HG02938 (cell line): Measurements from ENCODE around the gene ZNF438.

ENCODE experiments used
- ATAC-seq: cut with Tn5 transposase; IDR thresholded peaks from one replicate; pipeline ENCODE4 v1.9.1; 2021; ENCODE audit warnings: mild to moderate bottlenecking, moderate library complexity; ENCODE audit not compliant: unreplicated experiment

ZNF438 gene

DNA sequence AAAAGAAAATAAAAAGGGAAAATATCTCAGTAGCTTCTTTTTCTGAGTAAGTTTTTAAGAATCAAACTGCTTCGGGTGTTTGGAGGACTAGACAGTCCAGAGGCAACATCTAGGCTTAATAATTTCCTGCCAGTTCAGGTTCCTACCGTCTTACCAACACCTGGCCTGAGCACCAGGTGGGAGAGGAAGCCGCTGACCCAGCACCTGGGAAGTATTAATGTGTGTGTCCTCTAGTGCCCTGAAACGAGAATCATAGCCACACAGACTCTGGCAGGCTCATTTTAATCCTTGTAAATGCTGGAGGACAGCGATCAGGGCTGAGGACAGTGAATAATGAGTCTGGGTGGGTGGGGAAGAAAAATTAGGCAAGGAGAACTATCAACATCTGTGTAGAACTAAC is 137.4 kb downstream of the ZNF438 start:
- ATAC-seq: no peak

DNA sequence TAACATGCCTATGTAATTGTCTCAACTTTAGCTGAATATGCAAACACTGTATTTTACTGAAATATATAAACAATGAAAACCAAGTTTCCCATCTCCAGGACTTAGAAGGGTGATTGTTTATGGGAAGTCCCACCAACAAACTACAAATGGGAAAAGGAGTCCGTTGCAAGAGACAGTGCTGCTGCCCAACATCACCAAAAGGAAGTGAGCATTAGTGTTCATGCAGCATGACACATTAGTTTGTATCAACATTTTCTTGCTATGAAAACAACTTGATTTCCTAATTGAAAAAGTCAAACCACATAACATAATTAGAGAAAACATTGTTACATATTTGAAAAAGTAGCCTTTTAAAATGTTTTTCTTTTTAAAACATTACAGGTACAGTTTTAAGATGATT is 138.5 kb downstream of the ZNF438 start:
- no peak for ATAC-seq

DNA sequence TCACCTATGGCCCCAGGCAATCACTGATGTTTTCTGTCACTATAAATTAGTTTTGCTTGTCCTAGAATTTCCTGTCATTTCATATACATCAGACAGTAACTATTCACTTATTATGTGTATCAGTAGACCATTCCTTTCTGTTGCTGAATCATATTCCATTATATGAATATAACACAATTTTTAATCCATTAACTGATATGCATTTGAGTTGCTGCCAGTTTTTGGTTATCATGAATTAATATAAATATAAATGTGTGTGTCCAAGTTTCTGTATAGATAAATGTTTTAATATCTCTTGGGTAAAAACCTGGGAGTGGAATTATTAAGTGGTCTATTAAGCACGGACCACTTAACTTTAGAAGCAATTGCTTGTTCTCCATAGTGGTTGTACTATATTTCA is 143.8 kb downstream of the ZNF438 start:
- ATAC-seq: no peak

DNA sequence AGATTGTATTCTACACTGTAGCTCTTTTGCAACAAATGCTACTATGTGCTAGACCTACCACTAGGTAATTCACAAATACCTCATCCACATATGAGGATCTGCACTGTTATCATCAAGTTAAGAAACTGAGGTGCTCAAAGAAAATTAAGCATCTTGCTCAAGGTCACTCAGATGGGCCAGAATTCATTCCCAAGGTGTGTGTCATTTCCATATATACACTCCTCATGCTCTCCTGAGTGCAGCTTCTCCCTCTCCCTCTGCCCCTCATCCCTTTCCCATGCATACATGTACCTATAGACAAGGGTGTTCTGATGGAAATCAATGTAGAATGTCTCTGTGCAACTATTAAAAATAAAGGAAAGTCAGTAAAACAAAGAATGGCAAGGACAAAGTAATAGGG is 146.2 kb downstream of the ZNF438 start:
- no peak for ATAC-seq

DNA sequence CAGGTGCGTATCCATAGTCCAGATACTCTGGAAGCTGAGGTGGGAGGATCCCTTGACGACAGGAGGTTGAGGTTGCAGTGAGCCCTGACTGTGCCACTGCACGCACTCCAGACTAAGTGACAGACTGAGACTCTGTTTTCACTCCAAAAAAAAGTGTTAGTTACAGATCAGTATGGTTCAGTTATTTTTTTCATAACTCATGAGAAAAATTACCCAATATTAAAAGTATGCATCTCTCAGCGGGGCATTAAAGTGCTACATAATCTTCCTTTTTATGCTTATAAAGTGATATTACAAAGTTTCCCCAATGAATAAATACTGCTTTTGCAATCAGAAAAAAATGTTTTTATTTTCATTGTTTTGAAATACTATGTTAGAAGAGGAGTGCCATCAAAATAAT is 147.9 kb downstream of the ZNF438 start:
- no peak for ATAC-seq

DNA sequence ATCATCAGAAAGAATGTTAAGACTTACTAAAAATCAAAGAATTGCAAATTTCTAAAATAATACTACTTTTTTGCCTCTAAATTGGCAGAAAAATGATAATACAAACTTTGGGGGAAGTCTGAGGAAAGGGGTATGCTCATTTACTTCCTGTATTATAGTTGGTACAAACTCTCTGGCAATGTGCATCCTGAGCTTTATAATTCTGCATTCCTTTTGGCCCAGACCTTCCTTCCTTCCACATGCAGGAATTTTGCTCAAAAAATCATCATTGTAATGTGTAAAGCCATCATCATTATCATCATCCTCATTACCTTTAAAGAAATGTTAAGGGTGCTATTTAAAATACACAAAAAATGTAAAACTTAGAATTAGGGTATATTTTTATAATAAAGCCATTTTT is 148.5 kb downstream of the ZNF438 start:
- no peak for ATAC-seq

DNA sequence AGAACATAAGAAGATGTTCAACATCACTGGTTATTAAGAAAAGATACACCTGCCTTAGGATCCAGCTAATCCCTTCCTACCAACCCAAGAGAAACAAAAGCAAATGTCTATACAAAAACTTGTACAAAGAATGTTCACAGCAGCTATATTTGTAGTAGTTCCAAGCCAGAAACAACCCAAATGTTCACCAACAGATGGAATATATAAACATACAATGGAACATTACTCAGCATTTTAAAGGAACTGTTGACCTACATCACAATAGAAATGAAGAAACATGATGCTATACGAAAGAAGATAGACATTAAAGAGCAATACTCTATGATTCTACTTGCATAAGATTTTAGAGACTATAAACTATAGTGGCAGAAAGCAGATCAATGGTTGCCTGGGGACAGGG is 149.4 kb downstream of the ZNF438 start:
- ATAC-seq: no peak

DNA sequence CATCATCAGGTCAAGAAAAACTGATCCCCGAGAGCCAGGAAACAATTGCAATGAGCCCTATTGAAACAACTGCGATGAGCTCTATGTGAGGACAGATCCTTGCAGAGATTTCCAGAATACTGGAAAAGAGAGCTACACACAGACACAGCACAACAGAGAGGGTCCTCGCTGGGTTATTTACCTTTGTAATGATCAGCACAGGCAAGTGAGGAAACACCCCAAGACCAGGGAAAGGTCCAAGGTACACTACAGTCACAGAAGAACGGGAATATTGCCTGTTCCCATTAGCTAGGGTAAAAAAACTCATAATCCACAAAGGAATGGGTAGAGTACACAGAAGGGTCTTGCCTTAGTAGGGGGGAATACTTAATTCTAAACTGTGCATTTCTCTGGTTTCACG is 152.7 kb downstream of the ZNF438 start:
- no peak for ATAC-seq

DNA sequence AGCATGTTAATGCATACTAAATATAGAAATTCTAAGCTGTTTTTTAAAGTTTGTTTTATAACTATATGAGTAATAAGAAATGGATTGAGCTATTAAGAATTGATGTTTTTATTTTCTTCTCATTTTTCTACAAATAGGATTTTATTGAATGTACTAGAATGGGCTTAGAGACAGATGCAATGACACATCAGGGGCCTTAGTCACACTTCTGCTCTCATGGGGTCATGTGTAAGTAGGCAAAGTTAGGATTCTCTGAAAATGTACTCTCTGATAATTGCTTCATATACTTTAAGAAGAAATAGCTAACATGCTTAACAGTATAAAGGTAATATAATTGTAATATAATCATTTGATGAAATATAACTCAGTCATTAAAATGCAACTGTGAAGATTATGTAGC is 154.6 kb downstream of the ZNF438 start:
- ATAC-seq: no peak

DNA sequence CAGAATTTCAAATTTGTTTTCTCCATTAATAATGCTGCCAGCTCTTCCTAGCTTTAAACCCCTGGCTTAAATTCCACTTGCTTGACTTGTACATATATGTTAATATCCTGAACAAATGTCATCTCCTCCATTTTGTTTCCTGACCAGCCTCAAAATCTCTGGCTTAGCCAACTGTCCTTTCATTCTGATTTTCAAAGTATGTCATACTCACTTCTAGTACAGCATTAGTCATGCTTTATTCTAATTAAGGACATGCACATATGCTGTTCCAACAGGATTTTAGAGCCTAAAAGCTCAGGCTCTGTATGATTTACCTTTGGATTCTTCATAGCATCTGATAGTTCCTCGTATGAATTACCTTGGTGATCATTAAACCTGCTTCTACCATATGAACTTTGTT is 158.3 kb downstream of the ZNF438 start:
- no peak for ATAC-seq

DNA sequence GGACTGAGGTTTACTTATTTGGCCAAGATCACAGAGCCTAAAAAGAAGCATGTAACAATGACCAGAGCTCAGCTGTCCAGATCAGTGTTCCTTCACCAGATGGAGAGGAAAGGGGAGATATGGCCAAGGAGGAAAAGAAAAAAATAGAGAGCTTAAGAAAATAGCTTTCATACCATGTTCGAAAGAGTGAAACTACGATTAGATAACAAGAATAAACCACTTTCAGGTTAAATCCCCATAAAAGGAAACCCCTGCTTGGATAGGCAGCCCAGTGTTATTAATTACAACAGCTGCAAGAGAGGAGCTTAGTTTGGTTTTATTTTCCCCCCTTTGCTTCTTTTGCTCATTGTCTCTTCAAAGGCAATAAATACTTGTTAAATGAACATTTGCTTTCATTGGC is 160.8 kb downstream of the ZNF438 start:
- no peak for ATAC-seq

DNA sequence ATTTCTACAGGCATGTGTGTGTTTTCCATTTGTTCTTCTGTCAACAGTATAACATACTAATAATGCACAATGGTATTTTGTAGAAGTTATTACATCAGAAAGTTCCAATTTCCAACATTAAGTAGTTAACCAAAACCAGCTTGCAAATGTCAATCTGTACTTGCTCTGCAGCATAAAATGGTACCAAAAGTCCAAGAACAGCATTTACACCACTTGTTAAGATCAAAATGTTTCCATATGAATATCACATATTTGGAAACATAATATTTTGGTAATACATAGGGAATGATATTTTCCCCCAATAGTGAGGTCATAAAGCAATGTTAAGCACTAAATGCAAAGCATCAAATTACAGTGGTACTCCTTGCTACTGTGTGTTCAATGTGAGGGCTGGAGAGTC is 162.1 kb downstream of the ZNF438 start:
- no peak for ATAC-seq

DNA sequence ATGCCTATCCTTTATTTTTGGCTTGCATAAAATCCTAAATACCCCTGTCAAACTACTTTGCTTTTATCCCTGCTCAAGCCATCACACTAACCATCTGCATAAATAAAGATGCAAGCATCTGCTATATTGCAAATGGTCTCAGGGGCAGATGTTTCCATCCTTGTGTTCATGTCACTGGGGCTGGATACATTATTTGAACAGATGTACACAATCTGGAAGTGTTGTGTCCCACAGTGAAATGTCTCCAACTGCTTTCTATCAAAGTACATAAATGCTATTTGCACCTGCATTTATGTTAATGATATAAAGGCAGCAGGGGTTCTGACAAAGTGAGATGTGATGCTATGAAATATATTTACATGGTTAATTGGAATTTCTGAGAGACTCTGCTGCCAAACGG is 163.1 kb downstream of the ZNF438 start:
- ATAC-seq: no peak

DNA sequence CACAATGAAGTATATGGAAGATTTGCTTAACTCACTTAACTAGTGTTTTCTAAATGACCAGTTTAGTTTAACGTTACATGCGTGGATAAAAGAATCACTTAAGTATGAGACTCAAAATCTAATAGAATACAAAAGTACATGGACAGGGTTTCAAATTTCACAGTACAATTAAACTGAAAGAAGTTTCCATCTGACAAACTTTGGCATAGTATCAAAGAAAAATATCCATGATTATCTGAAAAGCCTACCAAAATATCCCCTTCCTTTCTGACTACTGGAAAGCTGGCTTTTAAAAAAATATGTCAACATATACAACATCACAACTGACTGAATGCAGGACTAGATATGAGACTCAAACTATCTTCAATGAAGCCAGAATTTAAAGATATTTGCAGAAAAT is 164.8 kb downstream of the ZNF438 start:
- no peak for ATAC-seq

DNA sequence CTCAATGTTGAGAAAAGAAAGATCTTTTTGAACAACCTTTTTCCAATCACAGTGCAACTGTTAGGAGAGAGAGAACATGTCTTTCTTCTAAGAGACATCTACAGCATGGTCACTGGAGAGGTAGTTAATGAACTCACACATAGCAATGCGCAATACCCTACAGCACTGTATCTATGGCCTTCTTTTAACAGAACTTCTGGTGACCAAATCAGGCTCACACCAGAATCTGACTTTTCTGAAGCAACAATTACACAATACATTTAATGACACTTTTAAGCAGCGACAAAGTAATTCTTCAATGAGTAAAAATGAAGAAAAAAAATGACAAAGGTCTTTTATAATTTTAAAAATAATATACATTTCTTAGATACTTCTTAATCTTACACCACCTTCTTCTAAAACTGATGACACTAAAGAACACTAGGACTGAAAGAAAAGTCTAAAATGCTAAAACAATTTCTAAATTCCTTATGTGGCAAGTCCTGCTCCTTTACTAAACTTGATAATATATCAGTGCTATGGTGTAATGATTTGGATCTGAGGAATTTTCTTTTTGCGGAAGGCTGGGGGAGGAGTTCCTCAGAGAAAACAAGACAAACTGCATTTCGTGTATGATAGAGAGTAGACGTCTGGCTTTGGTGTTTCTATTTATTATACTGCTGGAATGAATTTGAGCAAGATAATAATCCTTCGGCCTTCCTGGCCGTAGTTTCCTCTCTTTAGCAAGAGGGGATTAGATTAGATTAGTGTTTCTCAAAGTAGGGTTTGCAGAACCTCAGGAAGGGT is 166.3 kb downstream of the ZNF438 start:
- no peak for ATAC-seq

DNA sequence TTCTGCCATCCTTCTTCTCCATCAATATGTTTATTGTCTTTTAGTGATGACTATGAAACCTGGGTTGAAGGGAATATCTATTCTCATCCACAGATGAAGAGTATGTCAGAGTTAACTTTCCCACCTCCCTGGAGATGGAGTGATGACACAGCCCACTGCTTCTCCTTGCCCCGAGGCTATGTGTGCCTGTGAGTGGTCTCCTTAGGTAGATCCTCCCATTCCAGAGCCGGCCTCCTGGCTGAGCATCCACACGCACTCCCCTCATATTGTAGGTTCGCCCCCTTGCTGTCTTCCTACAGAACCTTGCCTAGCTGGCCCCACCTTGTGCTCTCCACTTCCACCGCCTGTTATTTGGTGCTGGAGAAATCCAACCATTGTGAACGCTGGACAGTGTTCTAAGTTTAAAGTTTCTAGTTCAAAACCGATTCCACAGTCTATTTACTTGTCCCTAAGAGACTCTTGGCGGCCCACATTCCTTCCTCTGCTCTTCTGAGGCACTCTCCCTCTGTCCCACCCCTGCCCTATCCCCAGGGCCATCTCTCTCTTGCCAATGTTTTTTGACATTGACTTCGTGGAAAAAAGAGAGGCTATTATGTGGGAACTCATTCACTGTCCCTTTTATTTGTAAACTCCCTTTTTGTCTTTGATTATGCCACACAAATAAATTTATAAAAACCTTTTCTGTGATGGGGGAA is 168.0 kb downstream of the ZNF438 start:
- no peak for ATAC-seq

DNA sequence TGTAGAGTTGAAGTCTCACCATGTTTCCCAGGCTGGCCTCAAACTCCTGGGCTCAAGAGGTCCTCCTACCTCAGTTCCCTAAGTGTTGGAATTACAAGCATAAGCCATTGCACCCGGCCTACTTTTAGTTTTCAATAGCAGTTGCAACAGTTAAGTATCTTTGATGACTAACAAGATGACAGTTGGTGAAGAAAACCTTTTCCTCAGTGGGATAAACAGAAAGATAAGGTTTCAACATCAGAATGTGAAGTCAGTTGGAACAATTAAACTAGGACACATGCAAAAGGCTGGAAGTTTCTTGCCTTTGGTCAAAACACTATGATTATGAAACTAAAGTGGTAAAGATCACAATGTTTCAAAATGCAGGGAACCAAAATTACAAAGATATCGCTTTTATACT is 169.2 kb downstream of the ZNF438 start:
- no peak for ATAC-seq

DNA sequence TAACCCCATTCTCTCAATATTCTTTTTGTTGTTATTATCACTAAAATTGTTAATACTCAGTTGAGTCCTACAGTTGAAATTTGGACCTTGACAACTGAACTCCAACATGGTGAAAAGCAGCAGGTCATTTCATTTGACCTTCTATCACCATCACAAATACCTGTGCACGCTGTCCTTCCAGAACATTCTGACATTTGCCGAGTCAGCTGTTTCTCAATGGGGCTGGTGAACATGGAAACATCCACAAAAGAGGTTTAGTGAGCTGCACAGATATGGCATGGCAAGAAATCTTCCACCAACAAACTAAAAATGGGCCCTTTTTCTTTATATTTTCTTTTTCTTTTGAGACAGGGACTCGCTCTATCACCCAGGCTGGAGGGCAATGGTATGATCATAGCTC is 169.7 kb downstream of the ZNF438 start:
- no peak for ATAC-seq

DNA sequence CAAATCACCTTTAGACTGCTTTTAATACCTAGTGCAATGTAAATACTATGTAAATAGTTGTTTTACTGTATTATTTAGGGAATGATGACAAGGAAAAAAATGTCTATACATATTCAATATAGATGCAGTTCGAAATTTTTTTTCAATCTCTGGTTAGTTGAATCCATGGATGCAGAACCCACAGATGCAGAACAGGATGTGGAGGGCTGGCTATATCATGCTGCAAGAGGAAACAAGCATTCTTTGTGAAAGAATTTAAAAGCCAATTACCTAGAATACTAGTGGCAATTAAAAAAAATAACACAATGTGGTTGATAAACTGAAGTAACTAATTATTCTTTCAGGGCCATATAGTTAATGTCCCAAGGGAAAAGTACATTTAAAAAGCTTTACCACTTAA is 170.4 kb downstream of the ZNF438 start:
- ATAC-seq: no peak

DNA sequence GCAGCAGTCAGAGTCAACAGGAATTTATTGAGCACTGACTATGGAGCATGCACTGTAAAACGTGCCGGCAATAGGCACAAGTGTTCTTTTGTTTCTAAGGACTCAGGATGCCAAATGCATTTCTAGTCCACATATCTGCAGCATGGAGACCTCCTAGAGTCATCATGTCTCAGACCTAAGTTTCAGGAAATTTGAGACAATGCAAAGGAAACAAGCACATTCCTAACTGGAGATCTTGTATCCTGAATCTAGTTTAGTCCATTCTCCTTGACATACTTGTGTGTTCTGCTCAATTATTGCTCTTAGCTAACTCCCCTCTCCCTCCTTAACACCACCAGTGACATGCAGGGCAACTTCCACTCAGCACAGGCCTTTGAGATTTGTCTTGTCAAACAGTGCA is 173.2 kb downstream of the ZNF438 start:
- ATAC-seq: no peak

DNA sequence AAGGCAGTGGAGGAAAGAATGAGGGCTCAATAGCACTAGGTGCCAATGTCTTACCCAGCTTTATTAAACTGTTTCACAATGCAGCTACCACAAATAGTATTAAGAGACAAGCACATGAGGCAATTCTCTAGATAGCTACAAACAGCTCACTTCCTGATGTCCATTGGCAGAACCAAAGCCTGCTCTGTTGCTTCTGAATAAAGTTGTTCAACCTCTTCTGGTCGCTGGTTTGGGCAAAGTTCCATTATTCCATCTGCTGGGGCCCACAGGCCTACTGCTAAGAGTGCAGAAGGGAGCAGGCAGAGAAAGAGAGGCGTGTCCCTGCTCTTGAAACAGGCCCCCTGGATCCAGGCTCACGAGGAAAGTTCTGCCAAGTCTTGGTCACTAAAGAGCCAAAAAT is 173.9 kb downstream of the ZNF438 start:
- ATAC-seq: no peak

DNA sequence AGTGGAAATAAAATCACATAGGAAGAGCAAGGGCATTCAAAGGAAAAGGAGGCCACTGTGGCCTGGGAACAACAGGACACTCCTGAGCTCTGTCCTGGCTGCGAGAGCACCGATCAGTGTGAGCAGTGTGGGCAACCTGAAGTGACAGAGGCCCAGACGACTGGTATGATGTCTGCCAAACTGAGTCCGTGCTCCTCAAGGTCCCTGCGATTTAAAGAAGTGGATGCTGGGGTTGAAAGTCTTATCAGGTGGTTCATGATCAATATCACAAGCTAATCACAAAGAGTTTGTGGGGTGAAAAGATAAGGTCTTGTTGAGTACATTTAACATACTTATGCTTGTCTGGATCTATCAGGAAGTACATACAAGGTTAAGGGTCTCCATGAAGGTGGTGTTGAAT is 176.5 kb downstream of the ZNF438 start:
- no peak for ATAC-seq

DNA sequence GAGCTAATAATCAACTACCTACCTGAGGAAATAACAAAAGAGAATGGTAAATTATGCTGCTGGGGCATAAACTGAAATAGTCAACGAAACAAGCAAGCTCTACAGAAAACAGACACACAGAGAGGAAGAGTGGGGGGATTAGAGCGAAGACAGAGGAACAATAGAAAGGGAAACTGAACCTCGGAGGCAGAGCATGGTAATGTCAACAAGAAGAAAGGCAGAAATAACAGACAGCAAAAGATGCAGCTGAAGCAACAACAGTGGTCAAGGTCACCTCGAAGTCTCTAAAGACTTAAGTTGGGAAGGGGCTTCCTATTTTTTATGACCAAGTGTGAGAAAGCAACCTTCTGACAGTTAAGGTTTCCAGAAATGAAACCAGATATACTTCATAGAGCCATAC is 177.0 kb downstream of the ZNF438 start:
- no peak for ATAC-seq
